Measurements from ENCODE around the gene CHST3. TPM values are rescaled to one million over a fixed set of nuclear protein-coding genes. Genes with fewer than 3 reads are reported as not detected.

CHST3 gene
- total RNA-seq, 1 donor from 2014 or later, result 29.6 TPM

DNA sequence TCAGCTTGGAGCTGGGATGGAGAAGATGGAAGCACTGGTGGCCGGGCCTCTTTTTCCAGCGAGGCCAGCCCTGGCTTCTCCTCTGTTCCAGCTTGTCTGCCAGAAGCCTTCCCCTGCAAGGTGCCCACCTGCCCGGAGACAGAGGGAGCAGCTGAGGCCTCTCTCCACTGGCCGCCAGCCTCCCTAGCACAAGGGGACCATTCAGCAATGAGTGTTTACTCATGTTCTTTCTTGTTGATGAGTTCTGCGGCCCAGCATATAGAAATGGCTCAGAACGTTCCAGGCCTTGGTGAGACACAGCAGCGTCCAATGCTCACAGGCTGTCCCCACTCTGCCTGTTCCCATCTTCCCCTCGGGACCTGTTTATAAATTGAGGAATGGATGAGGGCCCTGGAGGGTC lies 47.3 kb downstream of the CHST3 start:
- DNase-seq, result no peak

DNA sequence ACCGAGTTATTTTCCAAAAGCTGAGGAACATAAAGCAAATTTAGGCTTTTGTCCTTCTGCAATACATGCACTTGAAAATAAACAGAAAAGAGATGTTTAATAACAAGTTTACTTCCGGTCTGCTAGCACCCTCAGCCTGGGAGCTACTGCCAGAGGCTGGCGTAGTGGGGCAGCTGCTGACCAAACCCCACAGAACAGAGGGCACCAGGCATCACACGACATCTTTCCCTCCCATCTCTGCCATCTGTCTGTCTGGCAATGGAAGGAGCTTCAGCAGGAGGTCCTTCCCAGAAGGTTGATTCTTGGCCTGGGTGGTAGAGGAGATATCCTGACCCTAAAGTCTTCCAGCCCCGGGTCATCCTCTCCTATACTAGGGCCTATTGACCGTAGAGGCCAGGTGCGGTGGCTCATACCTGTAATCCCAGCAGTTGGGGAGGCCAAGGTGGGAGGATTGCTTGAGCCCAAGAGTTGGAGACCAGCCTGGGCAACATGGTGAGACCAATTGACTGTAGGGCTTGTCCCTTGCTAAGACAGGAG lies 47.8 kb downstream of the CHST3 start:
- no peak for DNase-seq

DNA sequence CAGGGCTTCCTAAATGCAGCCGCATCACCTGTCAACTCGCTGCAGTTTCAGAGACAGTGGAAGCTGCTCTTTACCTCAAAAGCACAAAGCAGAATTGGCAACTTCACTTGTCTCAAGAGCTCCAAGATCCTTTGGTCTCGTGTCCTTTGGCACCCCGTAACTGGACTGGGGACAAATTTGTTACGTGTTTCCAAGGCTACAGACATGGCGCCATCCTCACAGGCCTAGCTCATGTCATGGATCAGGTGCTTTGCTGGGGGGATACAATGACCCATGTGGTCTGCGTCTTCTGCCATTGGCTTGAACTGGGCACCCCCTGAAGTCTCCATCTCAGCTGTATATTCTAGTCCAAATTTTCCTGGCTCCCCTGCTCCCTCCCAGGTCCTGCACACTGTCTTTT lies 48.6 kb downstream of the CHST3 start:
- DNase-seq, result no peak

DNA sequence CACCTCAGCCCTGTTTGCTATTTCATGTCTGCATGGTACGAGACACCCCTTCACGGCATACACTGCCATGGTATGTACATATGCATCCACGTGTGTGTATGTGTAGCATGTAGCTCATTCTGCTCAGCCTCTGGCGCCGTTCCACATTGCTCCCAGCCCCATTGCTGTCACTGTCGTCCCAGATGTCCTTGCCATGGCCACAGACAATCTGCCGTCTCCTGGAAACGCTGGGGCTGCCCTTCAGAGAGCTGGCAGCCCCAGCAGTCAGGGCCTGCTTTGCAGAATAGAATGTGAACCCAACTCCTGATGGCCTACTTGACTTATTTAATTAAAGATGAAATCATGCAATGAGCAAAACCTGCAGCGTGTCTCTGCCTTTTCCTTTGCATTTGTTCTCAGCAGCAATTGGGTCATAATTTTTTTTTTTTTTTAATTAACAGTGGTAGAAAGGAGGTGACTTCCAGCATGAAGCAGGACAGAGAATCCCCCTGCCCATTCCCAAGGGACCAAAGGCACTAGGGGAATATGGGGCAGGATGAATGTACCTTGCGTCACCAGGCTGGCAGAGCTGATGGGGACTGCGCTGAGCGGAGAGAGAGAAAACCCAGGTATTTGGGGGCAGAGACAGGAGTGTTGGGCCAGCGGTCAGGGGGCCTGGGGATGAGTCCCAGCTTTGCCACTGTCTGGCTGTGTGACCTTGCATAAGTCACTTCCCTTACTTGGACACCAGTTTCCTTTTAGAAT lies 49.2 kb downstream of the CHST3 start:
- DNase-seq, result no peak

DNA sequence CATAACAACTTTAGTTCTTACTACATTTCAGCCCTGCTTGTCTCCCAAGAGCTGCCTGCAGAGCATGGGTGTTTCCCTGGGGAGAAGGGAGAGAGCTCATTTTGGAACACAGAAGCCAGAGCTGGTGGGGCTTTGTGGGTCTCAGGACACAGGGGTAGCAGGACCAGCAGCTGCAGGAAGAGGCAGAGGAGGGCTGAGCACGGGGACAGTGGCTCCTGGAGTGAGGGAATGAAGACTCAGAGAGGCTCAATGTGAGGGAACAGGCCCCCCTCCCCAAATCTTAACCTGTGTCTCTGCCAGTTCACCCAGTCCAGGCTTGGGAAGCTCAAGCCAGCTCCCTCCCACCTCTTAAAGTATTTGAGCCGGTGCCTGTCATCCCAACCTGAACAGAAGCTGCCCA lies 50.0 kb downstream of the CHST3 start:
- DNase-seq, result no peak

DNA sequence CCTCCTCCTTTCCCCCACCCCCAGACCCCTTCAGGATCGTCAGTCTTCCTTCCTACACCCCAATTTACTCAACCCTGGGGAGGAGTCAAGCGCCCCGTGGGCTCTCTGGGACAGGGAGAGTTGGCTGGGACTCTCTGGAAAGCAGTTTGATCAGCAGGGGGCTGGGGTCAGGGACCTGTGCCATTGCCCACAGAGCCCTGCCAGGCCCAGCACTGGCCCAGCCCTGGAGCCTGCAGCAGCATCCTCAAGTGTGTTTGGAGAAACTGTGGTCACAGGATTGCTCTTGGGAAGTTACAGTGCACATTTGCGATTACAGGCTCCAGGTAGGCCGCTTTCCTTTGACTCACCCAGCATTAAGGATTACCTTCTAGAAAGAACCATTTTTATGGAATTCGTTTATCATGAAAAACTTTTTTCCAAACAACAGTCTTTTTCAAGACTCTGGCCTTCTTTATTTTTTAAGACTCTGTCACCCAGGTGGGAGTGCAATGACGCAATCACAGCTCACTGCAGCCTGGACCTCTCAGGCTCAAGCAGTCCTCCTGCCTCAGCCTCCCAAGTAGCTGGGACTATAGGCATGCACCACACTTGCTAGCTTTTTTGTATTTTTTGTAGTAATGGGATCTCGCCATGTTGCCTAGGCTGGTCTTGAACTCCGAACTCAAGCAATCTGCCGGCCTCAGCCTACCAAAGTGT lies 50.7 kb downstream of the CHST3 start:
- no peak for DNase-seq

DNA sequence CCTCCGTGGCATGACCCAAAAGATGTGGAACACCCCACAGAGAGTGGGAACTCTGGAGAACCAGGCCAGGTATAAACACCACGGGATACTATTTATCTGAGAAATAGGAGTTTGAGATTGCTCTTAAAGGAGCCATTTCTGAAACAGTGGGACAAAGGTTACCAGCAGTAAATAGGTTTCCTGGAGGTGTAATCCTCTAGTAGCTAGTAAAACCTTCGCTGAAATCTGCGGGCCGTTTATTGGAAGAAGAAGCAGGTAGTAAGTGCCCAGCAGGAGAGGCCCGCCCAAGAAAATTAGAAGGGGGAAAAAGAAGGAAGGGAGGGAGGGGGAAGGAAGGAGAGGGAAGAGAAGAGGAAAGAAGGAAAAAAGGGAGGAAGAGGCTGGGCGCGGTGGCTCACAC lies 51.6 kb downstream of the CHST3 start:
- DNase-seq, result no peak

DNA sequence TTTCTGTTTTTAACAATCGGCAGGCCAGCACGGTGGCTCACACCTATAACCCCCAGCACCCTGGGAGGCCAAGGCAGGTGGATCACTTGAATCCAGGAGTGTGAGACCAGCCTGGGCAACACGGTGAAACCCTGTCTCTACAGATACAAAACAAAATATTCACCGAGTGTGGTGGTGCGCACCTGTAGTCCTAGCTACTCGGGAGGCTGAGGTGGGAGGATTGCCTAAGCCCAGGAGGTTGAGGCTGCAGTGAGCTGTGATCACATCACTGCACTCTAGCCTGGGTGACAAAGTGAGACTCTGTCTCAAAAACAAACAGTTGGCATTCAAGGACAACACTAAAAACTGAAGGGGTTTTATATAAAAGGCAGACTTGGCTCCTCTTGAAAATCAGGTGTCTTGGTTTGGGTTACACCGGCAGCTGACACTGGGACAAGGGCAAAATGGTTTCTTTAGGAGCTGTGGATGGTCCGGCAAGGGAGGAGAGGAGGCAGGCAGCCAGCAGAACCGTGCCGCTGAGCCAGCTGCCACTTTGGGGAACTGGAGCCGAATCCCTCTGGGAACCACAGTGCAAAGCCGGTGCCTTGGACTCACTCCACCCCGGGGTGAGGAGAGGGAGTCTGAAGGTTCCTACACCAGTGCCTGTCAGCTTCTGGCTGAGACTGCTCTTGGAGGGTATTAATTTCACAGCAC lies 52.6 kb downstream of the CHST3 start:
- DNase-seq, result peak; percentile 75

DNA sequence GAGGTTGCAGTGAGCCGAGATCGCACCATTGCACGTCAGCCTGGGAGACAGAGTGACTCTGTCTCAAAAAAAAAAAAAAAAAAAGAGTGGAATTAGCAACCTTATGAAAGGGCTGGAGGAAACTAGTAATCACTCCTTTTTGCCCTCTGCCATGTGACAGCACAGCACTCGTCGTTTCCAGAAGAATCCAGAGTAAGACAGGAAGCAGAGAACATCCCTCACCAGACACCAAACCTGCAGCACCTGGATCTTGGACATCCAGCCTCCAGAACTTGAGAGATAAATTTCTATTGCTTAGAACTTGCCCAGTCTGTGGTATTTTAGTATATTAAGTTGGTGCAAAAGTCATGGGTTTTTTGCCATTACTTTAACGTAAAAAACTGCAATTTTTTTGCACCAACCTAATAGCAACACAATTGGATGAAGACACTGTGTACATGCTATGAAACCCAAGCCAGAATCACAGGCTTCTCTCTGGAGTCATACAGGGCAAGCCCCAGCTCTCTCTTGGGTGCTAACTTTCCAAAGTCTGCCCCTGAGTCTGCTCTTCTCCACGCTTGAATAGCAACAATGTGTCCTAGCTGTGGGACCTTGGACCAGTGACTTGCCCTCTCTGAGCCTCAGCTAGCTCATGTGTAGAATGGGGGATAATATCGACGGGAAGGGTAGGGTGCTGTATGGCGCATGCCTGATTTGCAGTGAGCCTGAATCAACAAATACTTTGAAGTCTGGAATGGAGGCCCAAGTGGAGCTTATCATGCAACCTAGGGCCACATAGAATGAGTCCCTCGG lies 55.1 kb downstream of the CHST3 start:
- no peak for DNase-seq

DNA sequence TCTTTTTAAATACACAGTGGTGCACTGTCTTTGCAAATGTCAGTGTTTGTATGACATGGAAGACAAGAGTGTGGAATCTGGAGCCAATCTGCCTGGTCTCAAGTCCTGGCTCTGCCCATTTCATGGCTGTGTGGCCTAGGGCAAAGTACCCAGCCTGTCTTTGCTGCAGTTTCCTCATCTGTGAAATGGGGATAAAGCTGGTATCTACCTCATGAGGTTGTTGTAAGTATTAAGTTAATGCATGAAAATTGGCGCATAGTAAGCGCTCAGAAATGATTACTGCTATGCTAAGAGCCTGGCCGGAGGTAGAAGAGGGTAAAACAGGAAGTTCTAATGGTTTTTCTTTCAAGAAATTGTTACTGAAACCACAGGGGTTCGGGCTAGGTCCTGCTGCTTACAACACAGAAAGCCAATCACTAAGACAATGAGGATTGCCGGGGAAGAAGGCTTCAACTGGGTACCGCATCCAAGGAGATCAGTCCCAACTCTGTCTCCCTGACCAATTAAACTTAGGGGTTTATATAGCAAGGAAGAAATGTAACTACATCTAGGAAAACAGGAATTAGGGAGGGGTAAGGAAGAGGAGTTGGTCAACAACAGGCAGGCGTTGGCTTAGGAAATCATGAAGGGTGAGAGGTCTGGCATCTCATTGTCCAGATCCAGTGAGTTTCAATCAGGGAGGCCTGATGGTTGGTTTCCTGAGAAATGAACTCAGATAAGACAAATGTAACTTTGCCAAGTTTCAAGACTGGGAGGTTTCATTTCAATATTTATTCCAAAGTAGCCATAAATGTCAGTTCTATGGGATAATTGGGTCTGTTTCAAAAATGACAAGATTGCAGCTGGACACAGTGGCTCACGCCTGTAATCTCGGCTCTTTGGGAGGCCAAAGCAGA lies 57.0 kb downstream of the CHST3 start:
- DNase-seq, result no peak

DNA sequence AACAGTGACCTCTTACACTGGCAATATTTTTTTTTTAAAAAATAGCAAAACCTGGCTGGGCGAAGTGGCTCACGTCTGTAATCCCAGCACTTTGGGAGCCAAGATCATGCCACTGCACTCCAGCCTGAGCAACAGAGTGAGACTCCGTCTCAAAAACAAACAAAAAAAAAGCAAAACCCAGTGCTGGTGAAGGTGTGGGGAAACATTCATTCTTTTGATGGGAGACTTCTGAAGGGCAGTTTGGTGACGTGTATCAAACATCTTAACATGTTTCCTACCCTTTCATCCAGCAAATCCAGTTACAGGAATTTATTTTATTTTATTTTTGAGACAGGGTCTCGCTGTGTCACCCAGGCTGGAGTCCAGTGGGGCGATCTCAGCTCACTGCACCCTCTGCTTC lies 58.0 kb downstream of the CHST3 start:
- no peak for DNase-seq

DNA sequence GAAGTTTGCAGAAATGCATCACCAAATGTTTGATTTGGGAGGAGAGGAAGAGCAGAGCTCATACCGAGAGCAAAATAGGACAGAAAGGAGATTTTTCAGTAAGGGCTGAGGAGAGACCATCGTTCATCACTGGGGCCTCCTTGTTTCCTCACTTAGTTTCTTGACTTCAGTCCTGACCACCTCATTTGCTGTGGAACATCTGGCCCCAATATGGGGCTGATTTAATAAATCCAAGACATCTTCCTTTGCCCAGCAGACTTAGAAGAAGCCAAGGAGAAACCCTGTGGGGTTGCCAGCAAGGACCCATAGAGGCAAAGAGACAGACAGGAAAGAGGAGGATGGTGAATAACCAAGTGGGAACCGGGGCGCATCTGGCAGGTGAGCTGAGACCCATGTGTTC lies 60.4 kb downstream of the CHST3 start:
- DNase-seq, result no peak

DNA sequence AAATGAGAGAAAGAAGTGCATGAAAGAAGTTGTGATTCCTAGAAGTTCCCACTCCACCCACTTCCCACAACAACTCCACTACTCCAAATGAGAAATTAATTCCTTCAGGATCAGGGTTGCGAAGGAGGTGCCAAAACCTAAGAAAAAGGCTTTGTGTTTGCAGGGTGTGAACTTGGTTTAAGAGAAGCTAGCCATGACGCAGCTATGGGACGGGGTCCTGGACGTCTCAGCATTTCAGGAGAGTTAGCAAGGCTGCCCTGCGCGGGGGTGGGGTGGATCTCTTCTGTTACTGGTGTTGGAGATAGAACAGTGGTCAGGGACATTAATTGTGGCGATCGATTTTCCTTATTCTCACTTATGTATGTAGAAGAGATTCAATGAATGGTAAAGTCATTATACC lies 61.2 kb downstream of the CHST3 start:
- DNase-seq, result no peak

DNA sequence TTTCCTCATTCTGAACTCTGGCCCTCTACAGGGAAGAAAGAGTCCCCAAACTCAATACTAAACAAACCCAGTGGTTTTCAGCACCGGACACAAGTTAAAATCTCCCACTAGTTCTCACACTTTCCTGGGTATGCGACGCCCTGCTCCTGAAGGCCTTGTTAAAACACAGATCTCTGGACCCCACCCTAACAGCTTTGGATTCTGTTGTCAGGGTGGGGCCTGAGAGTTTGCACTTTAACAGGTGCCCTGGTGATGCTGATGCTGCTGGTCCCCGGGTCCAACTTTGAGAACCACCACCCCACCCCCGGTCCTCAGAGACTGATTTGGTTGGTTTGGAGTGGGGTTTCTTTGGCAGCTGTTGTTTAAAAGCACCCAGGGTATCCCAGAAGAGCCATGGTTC lies 61.6 kb downstream of the CHST3 start:
- DNase-seq, result no peak

DNA sequence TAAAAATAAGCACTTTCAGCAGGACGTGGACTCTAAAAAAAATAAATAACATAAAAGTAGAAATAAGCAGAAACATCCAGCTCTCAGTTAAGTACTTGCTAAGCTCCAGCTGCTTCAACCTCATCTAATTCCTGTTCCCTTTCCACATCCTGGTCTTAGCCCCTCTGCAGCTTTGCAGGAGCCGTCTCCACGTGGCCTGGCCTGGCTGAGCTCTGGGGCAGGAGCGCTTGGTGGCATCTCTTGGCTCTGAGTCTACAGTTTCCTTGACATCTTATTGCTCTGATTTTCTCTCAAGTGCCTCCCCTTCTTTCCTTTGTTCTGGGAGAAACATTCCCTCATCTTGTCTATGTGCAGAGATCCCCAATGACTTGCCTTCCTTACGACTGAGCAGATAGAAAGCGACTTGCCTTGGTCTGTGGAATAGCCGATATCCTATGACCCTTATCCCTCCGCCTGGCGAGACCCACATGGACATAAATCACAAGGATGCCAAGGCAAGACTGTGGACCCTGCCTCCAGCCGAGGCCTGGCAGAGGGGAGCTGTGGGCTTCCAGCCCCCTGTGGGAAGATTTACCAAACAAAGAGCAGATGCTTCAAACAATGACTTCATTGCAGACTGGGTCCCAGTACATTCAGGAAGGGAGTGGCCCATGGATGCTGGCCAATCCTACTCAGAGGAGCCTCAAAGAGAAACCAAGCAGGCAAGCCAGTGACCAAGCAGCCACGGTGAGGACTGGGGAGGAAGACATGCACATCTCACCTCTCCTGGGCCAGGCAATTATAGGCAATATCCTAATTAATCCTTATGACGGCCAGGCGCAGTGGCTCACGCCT lies 62.3 kb downstream of the CHST3 start:
- DNase-seq, result peak; percentile 31

DNA sequence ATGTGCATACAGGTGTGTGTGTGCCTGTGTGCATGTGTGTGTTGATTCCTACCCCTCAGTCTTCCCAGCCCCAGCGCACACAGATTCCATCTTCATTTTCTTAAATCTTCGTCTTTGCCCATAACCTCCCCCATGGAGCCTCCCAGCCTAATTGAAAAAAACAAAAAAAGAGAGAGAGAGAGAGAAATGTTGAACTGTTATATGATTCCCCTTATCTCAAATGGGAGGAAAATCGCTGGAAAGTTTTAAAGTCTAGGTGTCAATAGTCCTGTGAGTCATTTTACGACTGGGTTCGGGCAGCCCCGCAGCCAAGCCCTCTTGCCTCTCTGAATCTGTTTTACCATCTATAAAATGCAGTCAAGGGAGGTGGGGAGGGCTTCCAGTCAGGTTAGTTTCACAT lies 63.3 kb downstream of the CHST3 start:
- DNase-seq, result no peak

DNA sequence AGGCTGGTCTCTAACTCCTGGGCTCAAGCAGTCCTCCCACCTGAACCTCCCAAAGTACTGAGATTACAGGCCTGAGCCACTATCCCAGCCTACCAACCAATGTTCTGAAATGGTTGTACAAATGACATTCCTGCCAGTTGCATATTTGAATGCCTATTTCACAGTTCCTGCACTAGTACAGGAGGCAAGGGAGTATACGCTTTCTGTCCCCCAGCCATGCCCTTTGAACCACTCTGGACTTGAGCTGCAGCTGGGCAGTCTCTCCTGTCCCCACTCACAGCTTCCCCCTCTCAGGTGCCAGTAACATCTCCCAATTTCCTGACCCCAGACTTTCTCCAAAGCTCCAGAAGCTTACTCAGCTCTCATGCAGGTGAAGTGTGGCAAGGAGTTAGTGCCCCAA lies 65.2 kb downstream of the CHST3 start:
- DNase-seq, result no peak

DNA sequence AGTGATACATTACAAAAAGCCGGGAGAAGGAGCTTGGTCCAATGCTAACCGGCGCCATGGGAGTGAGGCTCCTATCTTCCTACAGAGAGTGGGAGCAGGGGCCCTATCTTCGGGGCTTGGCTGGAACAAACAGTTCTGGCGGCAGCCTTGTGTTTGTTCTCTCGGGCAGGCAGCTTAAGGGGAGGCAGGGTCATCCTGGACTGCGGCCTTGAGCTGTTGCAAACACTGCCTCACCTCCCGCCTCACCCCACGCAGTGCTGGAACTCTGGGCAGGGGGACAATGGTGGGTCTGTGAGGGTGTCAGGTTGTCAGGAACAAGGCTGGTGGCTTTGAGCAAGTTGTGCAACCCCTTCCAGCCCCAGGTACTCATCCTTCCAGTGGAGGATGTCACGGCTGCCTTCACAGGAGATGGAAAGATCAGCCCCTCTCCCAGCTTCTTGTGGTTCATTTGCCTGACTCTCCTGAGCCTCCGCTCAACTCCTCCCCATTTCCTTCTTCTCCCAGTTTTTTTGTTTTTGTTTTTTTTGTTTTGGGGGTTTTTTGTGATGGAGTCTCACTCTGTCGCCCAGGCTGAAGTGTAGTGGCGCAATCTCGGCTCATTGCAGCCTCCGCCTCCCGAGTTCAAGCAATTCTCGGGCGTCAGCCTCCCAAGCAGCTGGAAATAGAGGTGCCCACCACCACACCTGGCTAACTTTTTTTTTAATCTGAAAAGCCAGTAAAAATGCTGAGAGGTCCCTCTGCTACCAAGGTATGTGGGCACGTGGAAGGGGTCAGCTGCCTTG lies 66.8 kb downstream of the CHST3 start:
- DNase-seq, result no peak

DNA sequence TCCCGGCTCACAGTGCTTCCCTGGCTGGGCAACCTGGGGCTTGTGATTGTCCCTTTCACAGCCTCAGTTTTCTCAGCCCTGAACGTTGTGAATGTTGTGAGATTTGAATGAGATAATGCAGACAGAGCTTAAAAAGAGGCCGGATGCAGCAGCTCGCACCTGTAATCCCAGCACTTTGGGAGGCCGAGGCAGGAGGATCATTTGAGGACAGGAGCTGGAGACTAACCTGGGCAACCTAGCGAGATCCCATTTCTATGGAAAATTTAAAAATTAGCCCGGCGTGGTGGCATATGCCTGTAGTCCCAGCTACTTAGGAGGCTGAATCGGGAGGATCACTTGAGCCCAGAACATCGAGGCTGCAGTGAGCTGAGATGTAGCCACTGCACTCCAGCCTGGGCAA lies 67.5 kb downstream of the CHST3 start:
- no peak for DNase-seq
